ENCODE measurements around the gene OSBPL5. TPM values are rescaled to one million over a fixed set of nuclear protein-coding genes. Genes with fewer than 3 reads are reported as not detected.

OSBPL5 gene
- total and polyA plus RNA-seq, 2 of the 4 experiments (the other 2 are of a cell fraction): 14.9 to 22.3 TPM

- H3K4me1 ChIP-seq (ENCODE audit: control insufficient read depth, insufficient read depth, low read length): no peaks in the 10 kb centered on the region
- no peak overlapping the region for H3K4me2 ChIP-seq (ENCODE audit: low read depth, low read length)
- no peak overlapping the region for H3K23ac ChIP-seq (ENCODE audit: low read depth, low read length)
- H3K9me3 ChIP-seq (ENCODE audit: control insufficient read depth, insufficient read depth, low read length): no peaks in the 10 kb centered on the region
- no peak overlapping the region for H3K9ac ChIP-seq (ENCODE audit: low read depth, low read length)
- H2BK15ac ChIP-seq (ENCODE audit: low read depth, low read length): no peak overlapping the region
- no peak overlapping the region for H3K27ac ChIP-seq (ENCODE audit: insufficient read depth, low read length)
- ATAC-seq (ENCODE audit: low read depth): no peak
- no peak for TF ChIP-seq RFX5 (IDR thresholded peaks at IDR 0.05; ENCODE audit: low read depth, low read length)
- TF ChIP-seq MXI1 (IDR thresholded peaks at IDR 0.05; ENCODE audit: borderline replicate concordance, low read depth, low read length): no peak
- no peak for TF ChIP-seq USF2 (IDR thresholded peaks at IDR 0.05; ENCODE audit: low read depth, low read length)
- no peak for TF ChIP-seq POLR2A (IDR thresholded peaks at IDR 0.05; ENCODE audit: low read depth, low read length)
- TF ChIP-seq RAD21 (IDR thresholded peaks at IDR 0.05; ENCODE audit: low read length): no peak
- no peak for TF ChIP-seq ELK1 (IDR thresholded peaks at IDR 0.05; ENCODE audit: borderline replicate concordance, low read depth, low read length)
- TF ChIP-seq MAZ (IDR thresholded peaks at IDR 0.05; ENCODE audit: borderline replicate concordance, low read depth, low read length): no peak
- no peak for TF ChIP-seq SMC3 (IDR thresholded peaks at IDR 0.05; ENCODE audit: low read depth, low read length)
- TF ChIP-seq NFE2L2 (IDR thresholded peaks at IDR 0.05; ENCODE audit: low read depth, low read length): no peak
- no TSS peak for BruUV-seq (replicated peaks)
- H3K79me1 ChIP-seq (ENCODE audit: low read depth in 1 of 2, low read length in 2 of 2): no peaks in the 10 kb centered on the region
- dilution Hi-C loops (cut with HindIII; ENCODE audit: low sequenced_read_pairs, unreplicated experiment) (no loop called here), in situ Hi-C loops (cut with MboI; ENCODE audit: low sequenced_read_pairs) (no loop called here), intact Hi-C loops (cut with micrococcal nuclease) (no loop called here)
- H3K4me3 ChIP-seq (ENCODE audit: insufficient read depth, low read depth, low read length): no peak overlapping the region
- H3K36me3 ChIP-seq (ENCODE audit: control insufficient read depth, insufficient read depth, low read length): no peaks in the 10 kb centered on the region
- H2BK5ac ChIP-seq (ENCODE audit: low read depth, low read length, poor library complexity, severe bottlenecking): no peak overlapping the region
- peaks cover 34% of the 10 kb centered on the region for H3K27me3 ChIP-seq (ENCODE audit: control insufficient read depth, insufficient read depth, low read length)
- CTCF ChIA-PET: no interaction called here
- H2AFZ ChIP-seq (replicated peaks; ENCODE audit: low read length, poor library complexity): no peak overlapping the region
- DNase-seq: no peak
- no peaks in the 10 kb centered on the region for H3K9me1 ChIP-seq (ENCODE audit: insufficient read depth, low read length)
- no peak overlapping the region for H3K56ac ChIP-seq (ENCODE audit: extremely low read depth, insufficient read depth, low read length)
- H2BK120ac ChIP-seq (ENCODE audit: low read depth, low read length): no peak overlapping the region
- POLR2A ChIA-PET (ENCODE audit: unreplicated experiment): no interaction called here
- H2BK20ac ChIP-seq (ENCODE audit: low read depth, low read length): no peak overlapping the region
- H4K8ac ChIP-seq (ENCODE audit: low read depth in 2 of 2, low read length in 2 of 2): no peak overlapping the region
- no peak overlapping the region for H2AK9ac ChIP-seq (replicated peaks; ENCODE audit: low read depth, low read length, poor library complexity)
- no peak overlapping the region for H3K18ac ChIP-seq (ENCODE audit: low read depth, low read length)
- H2AK5ac ChIP-seq (ENCODE audit: low read depth, low read length): no peak overlapping the region
- no peak overlapping the region for H4K5ac ChIP-seq (ENCODE audit: low read depth, low read length)
- no peaks in the 10 kb centered on the region for H4K20me1 ChIP-seq (ENCODE audit: insufficient read depth, low read length)
- WGBS, 2 experiments (ENCODE audit: extremely low coverage in 2 of 2, insufficient read length in 1 of 2): no CpG with 5 or more reads among the region's 11 CpGs
- H3K4ac ChIP-seq (ENCODE audit: low read depth, low read length): no peak overlapping the region
- H4K91ac ChIP-seq (ENCODE audit: insufficient read depth, low read depth, low read length): no peak overlapping the region
- no peak overlapping the region for H3K14ac ChIP-seq (replicated peaks; ENCODE audit: low read depth, low read length)
Observed at GRCh38 chr11:3184732-3185347, 19.7 kb upstream of the OSBPL5 start.

Measured in IMR-90 (cell line).